Measurements from ENCODE around the gene KLK2.

DNA sequence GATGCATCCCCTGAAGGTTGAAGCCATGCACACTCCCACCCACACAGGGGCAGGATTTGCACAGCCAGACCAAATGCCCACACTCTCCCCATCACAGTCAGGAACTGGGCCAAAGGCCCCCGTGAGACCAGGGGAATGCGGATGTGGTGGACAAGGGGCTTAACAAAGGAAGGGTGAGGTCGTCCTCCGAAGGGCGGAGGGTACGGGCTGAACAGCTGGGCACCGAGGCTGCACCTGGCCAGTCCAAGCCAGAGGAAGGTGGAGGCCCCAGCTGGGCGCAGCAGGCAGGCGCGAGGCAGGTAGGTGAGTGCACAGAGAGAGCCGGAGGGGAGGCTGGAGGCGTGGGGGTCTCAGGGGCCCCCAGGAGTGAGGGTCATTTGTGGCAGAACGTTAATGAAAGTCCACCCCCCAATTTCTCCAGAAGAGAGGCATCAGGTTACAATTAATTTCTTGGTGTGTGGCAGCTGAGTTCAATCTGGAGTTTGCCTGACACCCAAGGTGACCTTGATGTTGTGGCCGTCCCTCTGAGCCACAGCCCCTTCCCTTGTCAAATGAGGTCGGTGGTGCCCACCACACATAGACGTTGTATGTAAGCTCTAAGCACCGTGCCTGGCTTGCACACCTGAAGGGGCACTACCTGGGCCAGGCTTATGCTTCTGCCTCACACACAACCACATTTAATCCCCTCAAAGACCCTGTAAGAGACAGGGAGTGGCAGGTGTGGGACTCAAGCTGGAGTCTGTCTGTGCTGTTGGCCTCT lies 42.8 kb upstream of the KLK2 start:
- TF ChIP-seq POLR2A (IDR thresholded peaks at IDR 0.05; ENCODE audit: low read length) (no peak), GATA1 (IDR thresholded peaks at IDR 0.05; ENCODE audit: low read depth, low read length) (no peak)
